LoVo (cell line): ENCODE measurements around the gene FMNL3.

Experiments
- DNase-seq: peaks from one replicate; pipeline ENCODE4 v3.0.0-alpha.2; 2016; ENCODE audit warnings: low spot score

FMNL3 gene

DNA sequence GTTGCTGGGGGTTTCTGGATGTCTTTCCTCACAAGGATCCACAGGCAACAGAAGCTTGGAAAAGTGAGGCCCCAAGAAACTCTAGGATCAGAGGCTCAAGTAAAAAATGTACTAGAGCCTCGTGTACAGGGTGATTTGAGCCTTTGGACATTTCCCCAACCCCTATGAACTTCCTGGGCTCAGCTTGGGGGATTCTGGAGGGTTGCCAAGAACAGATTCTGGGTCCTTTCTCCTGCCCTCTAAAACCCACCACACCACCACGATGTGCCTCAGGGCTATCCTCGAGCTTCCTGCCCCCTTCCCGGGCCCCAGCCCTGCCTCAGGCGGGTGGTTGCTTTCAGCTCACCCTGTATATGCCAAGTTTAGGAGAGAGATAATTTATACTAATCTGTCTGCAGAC lies 102.3 kb downstream of the FMNL3 start:
- no peak for DNase-seq

- DNase-seq, result no peak
Measured at GRCh38 chr12:49603721-49604120, 103.5 kb downstream of the FMNL3 start.

- no peak for DNase-seq
Measured at GRCh38 chr12:49599961-49600360, 107.2 kb downstream of the FMNL3 start.

GRCh38 chr12:49598527-49598926 lies 108.7 kb downstream of the FMNL3 start:
- DNase-seq, result no peak

DNA sequence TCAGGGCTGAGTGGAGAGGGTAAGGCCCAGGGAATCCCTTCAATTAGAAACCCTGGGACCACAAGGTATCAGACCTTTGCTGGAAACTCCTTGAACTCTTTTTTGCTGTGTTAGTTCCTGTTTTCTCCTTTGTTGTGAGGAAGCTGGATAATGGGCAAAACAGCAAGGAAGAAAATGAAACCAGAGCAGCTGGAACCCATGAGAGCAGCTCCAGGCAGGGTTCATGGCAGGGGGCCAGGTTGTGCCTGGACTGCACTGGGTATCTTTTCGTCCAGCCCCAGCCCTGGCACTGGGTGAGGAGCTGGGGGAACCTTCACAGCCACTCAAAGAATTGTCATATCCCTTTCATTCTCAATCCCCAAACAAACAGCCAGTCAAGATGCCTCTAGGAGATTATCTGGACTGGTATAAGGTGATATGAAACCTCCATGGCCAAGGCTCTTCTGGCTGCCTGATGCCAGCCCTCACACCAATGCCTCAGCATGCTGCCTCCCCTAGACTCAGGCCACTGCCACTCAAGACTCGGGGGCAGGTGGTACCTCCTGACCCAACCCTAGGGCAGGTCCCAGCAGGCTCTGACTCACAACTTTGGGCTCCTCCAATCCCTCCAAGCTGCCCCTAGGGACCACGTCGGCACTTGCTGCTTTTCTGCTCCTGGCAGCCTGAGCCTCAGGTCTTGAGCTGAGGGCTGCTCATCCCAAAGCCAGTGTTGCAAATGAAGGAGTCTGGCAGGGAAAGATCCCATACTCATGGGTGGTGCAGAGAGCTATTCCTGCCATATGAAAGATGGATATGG lies 118.3 kb downstream of the FMNL3 start:
- no peak for DNase-seq

GRCh38 chr12:49588281-49588680 lies 118.9 kb downstream of the FMNL3 start:
- DNase-seq, result no peak

- DNase-seq, result no peak
Measured at GRCh38 chr12:49587174-49587908, 119.9 kb downstream of the FMNL3 start.
